Erythroblast (primary cell): ENCODE results near the gene TMOD4.
"Not testable (repeated sequence)": the region's sequence is repeated elsewhere in the genome, so short reads cannot be mapped to it uniquely, and the experiment has no call there.

Experiments used
- DNase-seq, 2 experiments: peaks; one replicate each; lab custom pipeline; 2025; lab: John Stamatoyannopoulos, UW
- GATA1 ChIP-seq: IDR thresholded peaks from 2 replicates; pipeline ENCODE4 v1.6.1; 2011; ENCODE audit warnings: low read depth, mild to moderate bottlenecking, control low read depth, low read length, moderate library complexity
- POLR2A ChIP-seq: IDR thresholded peaks from 2 replicates; pipeline ENCODE4 v1.6.1; 2011; ENCODE audit warnings: mild to moderate bottlenecking, low read length

TMOD4 gene

GRCh38 chr1:151193304-151193703, 17.5 kb upstream of the TMOD4 start:
- DNase-seq, result no peak
- TF ChIP-seq GATA1 (no peak), POLR2A (no peak)

- no peak for DNase-seq
- no peak for TF ChIP-seq POLR2A
- TF ChIP-seq GATA1, result no peak
These were observed 16.3 kb upstream of the TMOD4 start for GRCh38 chr1:151192047-151192446.

DNA sequence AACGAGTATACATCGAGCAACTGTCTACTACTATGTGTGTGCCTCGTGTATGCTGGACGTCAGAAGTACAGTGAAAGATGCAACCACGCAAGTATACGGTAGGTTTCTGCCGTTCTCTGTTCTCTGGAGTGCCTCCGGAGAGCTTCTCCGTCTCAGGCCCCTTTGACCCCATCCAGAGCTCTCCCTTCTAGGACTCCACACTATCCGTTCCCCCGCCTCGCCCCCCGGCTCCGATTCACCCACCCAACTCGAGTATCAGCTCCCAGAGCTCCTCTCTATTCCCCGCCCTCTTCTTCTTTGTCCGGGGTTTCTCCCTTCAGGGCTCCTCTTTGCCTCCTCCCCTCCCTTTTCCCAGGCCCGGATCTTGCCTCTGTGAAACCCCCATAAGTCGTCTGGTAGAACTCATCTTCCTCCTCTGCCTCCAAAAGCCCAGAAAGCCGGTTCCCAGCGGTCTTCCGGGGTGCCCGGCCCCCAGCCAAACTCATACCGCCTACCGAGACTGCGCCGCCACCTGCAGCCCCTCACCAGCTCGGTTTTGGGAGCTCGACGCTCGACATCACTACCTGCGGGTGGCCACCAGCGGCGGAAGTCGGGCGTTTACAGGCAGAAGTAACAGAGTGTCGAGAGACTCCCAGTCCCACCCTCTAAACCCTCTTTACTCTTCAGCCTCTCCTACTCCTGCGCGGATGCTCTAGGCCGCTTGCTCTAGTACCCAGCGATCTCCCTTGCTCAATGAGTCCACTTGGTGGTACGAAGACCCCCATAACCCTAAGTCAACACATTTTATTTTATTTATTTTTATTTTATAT, 14.1 kb upstream of the TMOD4 start, which contains the start of gene VPS72:
TSS of gene VPS72 (minus strand) at position 561 of the 809 bp plus-strand sequence. CDS start at position 485, 76 bp downstream.
- TF ChIP-seq GATA1 (no peak), POLR2A (peak; percentile 84)
- DNase-seq, result peak; percentile 92 to 93

GRCh38 chr1:151188667-151189066, 12.9 kb upstream of the TMOD4 start:
- DNase-seq, result not testable (repeated sequence)

DNA sequence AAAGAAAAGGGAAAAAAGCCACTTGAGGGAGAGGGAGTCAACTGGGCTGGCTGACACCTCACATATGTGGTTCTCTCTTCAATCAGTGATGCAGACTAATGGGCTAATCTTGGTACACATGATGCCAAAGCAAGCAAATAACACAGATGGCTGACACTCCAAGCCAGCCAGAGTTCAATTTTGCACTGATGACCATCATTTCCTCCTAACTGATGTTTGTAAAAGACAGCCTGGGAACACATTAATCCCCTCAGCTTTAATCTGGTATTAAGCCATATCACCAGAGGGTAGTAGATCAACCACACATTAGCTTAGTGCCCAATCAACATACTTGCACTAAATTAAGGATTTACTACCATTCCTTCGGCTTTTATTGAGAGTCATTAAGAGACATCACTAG, 11.4 kb upstream of the TMOD4 start:
- no peak for TF ChIP-seq GATA1
- TF ChIP-seq POLR2A, result no peak
- no peak for DNase-seq

GRCh38 chr1:151184211-151184610, 8.4 kb upstream of the TMOD4 start:
- TF ChIP-seq GATA1 (no peak), POLR2A (no peak)

GRCh38 chr1:151176514-151177045, 799 bp upstream of the TMOD4 start:
- TF ChIP-seq GATA1 (no peak), POLR2A (no peak)
- no peak for DNase-seq

More at GRCh38 chr1:151184211-151184610, 8.4 kb upstream of the TMOD4 start:
- DNase-seq, result no peak

DNA sequence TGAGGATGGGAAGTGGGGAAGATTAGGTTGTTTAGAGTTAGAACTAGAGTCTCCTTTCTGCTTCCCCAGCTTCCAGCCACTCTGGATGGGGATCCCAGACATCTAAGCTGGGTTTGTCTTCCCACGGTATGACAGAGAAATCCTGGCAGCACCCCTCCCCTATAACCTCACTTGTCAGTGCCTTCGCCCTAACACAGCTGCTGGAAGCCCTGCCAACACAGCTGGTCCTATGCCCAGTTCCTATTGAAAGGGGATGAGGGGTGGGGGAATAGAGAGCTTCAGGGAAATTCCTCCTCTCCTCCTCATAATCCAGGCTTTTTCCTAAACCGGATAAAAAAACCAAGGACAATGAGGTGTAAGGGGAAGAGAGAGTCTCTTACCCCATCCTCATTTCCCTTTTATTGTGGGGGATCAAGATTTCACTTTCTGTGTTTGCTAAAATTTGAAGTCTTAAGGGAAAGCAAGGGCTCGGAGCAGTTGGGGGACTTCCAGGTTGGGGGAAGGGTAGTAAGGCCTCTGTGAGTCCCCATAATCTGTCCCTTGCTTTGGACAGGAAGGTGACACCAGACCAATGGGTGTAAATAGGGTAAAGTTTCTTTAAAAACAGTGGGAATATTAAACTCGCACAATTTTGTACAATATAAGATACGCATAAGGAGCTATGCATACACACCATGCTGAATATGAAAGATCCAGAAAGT, 590 bp downstream of the TMOD4 start:
- TF ChIP-seq POLR2A (no peak), GATA1 (no peak)
- DNase-seq, result no peak

DNA sequence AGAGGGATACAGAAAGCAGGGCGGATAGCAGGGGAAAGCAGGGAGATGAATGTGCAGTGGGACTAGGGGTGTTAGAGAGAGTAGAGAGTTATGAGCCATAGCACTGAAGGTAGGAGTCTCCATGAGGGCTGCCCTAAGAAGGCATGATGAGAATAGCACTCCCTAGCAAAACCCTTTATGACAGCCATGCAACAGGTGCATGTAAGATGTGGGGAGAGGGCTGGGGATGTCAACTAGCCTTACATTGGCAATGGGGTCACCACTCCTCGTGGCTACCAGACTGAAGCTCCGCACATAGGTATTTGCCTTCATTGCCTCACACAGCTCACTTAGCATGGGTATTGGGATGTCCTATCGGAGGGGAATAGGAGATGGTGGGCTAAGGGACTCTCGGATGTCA, 4.6 kb downstream of the TMOD4 start:
- no peak for TF ChIP-seq GATA1
- TF ChIP-seq POLR2A, result no peak

GRCh38 chr1:151167116-151167515, 8.7 kb downstream of the TMOD4 start:
- TF ChIP-seq GATA1 (no peak), POLR2A (no peak)

More for the DNA sequence above, 4.6 kb downstream of the TMOD4 start:
- DNase-seq, result no peak

DNA sequence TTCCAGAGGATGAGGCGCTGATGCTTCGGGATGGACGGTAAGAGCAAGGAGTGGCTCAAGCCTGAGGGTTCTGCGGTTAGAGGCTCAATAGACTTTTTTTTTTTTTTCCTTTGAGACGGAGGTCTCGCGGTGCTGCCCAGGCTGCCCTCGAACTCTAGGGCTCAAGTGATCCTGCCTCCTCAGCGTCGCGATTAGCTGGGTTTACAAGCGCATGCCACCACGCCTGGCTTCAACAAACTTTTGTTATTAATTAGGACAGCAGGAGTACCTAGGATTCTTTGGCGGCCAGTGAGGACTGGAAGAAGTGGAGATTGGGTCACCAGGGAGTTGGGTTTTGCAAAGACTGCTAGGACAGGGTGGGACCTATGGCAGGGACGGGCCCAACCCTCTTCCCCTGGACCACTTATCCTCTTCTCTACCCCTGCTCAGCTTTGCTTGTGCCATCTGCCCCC, 9.2 kb downstream of the TMOD4 start:
- peak; percentile 64 to 65 for DNase-seq
- TF ChIP-seq POLR2A, result no peak

More at GRCh38 chr1:151167116-151167515, 8.7 kb downstream of the TMOD4 start:
- no peak for DNase-seq

DNA sequence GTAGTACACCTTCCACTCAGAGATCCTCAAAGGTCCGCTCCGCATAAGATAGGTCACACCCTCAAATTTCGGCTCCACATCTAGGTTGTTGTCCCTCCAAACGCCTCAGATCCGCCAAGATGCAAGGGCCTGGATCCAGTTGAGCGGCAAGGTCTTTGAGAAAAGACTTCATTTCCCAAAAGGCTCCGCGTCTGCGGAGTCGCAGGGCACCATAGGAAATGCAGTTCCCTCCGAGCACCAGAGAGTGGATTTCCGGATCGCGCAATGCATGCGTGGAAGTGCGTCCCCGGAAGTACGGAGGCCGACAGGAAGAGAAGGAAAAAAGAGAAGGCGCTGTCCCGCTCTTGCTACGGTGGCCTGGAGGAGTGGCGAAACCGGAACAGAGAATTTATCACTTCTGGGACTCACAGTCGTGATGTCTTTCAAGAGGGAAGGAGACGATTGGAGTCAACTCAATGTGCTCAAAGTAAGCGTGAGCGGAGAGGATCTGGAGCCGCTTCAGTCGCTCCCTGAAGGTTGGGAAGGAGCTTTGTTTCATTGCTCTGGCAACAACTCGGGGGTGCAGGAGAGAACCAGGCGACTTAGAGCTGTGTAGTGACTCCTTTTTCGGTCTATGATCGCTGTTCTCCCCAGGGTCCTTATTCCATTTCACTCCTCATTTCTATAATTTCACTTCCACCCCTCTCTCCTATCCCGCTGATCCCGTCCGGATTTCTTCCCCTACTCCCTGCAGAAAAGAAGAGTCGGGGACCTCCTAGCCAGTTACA, 9.9 kb downstream of the TMOD4 start, which contains the start of the genes LYSMD1 and SCNM1:
TSS of gene LYSMD1 (minus strand) at position 165 of the 767 bp plus-strand sequence. CDS start 644 bp downstream, outside the sequence.
TSS of gene SCNM1 (plus strand) at position 407 of the 767 bp plus-strand sequence. CDS start at position 416, 9 bp downstream.
- DNase-seq, result peak; percentile 99
- TF ChIP-seq GATA1, result no peak
- peak; percentile 85 for TF ChIP-seq POLR2A

- no peak for TF ChIP-seq GATA1
- TF ChIP-seq POLR2A, result no peak
- DNase-seq, result no peak
These were observed 10.5 kb downstream of the TMOD4 start for GRCh38 chr1:151165281-151165737.
